IPS-15b (cell line): Measurements from ENCODE around the gene CCDC160.
"Not testable (repeated sequence)": the region's sequence is repeated elsewhere in the genome, so short reads cannot be mapped to it uniquely, and the experiment has no call there.

Source experiments
- H3K27me3 ChIP-seq: one replicate; pipeline ENCODE4 v1.6.1; 2013; ENCODE audit warnings: low read length; ENCODE audit not compliant: control insufficient read depth, insufficient read depth
- H3K36me3 ChIP-seq: one replicate; pipeline ENCODE4 v1.6.1; 2013; ENCODE audit warnings: low read length; ENCODE audit not compliant: control insufficient read depth, insufficient read depth
- H3K4me1 ChIP-seq: one replicate; pipeline ENCODE4 v1.6.1; 2013; ENCODE audit warnings: mild to moderate bottlenecking, low read length; ENCODE audit not compliant: control insufficient read depth, insufficient read depth
- H3K4me3 ChIP-seq: one replicate; pipeline ENCODE4 v1.5.1; 2013; ENCODE audit warnings: low read depth, low read length
- H3K9ac ChIP-seq: one replicate; pipeline ENCODE4 v1.6.1; 2013; ENCODE audit warnings: low read depth, mild to moderate bottlenecking, low read length
- H3K9me3 ChIP-seq: one replicate; pipeline ENCODE4 v1.6.1; 2013; ENCODE audit warnings: mild to moderate bottlenecking, low read length; ENCODE audit not compliant: control insufficient read depth, insufficient read depth

CCDC160 gene

DNA sequence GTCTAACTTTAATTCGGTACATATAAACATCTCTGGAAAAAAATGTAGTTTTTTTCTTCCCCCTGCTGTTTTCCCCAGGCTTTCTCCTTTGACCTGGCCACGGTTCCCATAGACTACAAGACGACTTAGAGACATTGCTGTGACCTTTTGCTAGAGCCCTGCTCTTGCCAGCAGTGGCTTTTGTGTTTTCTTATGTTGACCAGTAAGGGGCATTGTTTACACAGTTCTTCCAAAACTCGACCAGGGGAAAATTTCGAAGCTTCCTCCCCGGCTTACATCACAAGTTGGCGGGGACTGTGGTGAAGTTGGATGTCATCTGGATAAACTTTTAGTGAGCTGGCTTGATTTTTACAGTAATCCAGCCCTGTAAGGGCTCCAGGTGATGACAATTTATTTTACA is 9.3 kb downstream of the CCDC160 start:
- H3K27me3 ChIP-seq: no peaks in the 10 kb centered on the region
- H3K4me1 ChIP-seq: peaks cover 2% of the 10 kb centered on the region
- no peaks in the 10 kb centered on the region for H3K9me3 ChIP-seq
- no peak overlapping the region for H3K4me3 ChIP-seq
- no peak overlapping the region for H3K9ac ChIP-seq
- no peaks in the 10 kb centered on the region for H3K36me3 ChIP-seq

DNA sequence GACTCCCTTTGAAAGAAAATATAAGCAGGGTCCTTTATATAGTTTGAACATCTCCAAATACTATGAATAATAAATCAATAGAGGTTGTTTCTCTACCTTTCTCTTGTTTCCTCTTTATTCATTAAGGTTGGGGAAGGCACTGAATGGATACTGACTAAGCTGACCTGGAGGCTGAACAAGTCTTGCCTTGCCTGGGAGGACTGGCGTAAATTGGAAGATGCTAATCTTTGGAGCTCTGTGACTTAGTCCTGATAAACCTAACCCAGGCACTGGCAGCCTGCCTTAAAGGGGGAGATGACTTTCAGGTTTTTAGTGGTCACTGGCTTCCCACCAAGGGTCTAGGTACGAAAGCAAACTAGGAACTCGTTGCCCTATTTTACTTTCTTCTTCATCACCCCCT is 10.5 kb downstream of the CCDC160 start:
- peaks cover 2% of the 10 kb centered on the region for H3K4me1 ChIP-seq
- no peak overlapping the region for H3K9ac ChIP-seq
- no peaks in the 10 kb centered on the region for H3K27me3 ChIP-seq
- H3K4me3 ChIP-seq: no peak overlapping the region
- no peaks in the 10 kb centered on the region for H3K36me3 ChIP-seq
- H3K9me3 ChIP-seq: no peaks in the 10 kb centered on the region

GRCh38 chrX:134249241-134249640 is 12.3 kb downstream of the CCDC160 start:
- H3K4me3 ChIP-seq: no peak overlapping the region
- peaks cover 5% of the 10 kb centered on the region for H3K4me1 ChIP-seq
- H3K36me3 ChIP-seq: no peaks in the 10 kb centered on the region
- no peak overlapping the region for H3K9ac ChIP-seq
- H3K9me3 ChIP-seq: no peaks in the 10 kb centered on the region
- H3K27me3 ChIP-seq: no peaks in the 10 kb centered on the region

DNA sequence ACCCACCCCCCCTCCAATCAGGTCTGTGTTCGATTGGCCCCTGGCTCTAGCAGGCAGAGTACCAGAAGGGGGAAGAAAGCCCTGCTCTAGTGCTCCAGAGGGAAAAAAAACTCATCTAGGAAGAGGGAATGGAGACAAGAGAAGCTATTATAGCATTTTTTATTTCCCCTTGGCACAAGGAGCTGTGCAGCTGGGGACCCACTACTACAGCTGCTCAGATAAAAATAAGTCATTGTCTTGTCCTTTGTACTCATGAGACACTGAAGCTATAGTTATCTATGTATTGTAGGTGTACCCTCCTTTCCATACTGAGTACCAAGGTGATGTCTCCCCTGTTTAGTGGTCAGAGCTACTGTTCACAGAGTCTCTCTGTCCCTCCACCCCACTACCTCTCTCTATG is 14.3 kb downstream of the CCDC160 start:
- Histone ChIP-seq H3K36me3 (no peaks in the 10 kb centered on the region), H3K4me1 (peaks cover 5% of the 10 kb centered on the region), H3K9ac (no peak overlapping the region), H3K4me3 (no peak overlapping the region), H3K9me3 (no peaks in the 10 kb centered on the region), H3K27me3 (no peaks in the 10 kb centered on the region)

DNA sequence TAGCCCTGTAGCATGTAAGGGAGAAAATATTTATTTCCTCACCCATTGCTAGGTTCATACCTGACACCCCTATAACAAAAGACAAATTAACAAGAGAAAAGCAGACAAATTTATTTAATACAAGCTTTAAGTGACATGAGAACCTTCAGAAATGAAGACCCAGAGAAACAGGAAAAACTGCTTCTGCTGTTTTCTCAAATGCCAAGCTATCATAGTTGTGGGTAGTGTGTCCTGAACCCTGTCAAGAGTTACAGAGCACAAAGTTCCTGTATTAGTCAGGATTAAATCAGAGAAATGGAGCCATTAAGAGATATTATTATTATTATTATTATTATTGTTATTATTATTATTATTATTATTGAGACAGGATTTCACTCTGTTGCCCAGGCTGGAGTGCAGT is 17.5 kb downstream of the CCDC160 start:
- H3K9ac ChIP-seq: no peak overlapping the region
- no peak overlapping the region for H3K4me3 ChIP-seq
- peaks cover 2% of the 10 kb centered on the region for H3K4me1 ChIP-seq
- H3K27me3 ChIP-seq: no peaks in the 10 kb centered on the region
- no peaks in the 10 kb centered on the region for H3K36me3 ChIP-seq
- H3K9me3 ChIP-seq: no peaks in the 10 kb centered on the region

DNA sequence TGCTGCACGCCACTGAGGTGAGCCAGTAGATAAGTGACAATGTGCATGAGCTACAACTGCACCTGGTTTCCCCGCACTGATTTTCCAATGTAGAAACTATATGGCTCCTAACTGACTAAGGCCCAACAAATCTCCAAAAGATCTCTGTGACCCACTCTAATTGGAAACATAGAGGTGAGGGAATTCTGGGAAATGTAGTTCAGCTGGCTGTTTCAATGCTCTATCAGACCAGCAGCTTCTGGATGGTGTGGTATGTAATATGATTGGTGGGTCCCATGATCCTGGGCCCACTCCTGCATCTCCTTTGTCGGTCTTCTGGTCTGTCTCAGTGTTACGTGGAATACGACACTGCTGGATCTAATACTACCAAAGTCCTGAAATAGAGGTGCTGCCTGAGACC is 18.6 kb downstream of the CCDC160 start:
- no peaks in the 10 kb centered on the region for H3K9me3 ChIP-seq
- H3K4me1 ChIP-seq: peaks cover 2% of the 10 kb centered on the region
- no peak overlapping the region for H3K9ac ChIP-seq
- H3K27me3 ChIP-seq: no peaks in the 10 kb centered on the region
- H3K4me3 ChIP-seq: no peak overlapping the region
- no peaks in the 10 kb centered on the region for H3K36me3 ChIP-seq

DNA sequence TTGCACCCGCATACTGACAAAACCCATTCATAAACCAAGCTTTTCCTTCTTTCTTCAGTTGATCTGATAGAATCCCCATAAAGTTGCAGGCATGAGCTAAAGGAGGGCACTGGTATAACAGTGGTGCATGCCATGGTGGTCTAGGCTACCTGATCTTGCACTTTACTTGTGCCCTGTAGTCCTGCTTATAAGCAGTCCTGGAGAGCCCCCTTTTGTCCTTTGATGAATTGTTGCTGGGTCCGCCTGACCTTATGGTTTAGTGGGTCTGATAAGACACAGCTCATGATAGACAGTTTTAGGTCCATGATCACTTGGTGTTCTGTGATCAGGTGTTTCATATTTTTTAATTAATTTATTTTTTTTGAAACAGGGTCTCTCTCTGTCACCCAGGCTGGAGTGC is 19.7 kb downstream of the CCDC160 start:
- H3K4me3 ChIP-seq: no peak overlapping the region
- no peaks in the 10 kb centered on the region for H3K27me3 ChIP-seq
- H3K4me1 ChIP-seq: peaks cover 2% of the 10 kb centered on the region
- H3K9me3 ChIP-seq: no peaks in the 10 kb centered on the region
- no peak overlapping the region for H3K9ac ChIP-seq
- no peaks in the 10 kb centered on the region for H3K36me3 ChIP-seq

- H3K9ac ChIP-seq: no peak overlapping the region
- no peak overlapping the region for H3K4me3 ChIP-seq
Observed at GRCh38 chrX:134258202-134258601, 21.2 kb downstream of the CCDC160 start.

GRCh38 chrX:134285934-134286333 is 49.0 kb downstream of the CCDC160 start:
- not testable (repeated sequence) for H3K9ac ChIP-seq, H3K4me3 ChIP-seq, H3K4me1 ChIP-seq, H3K27me3 ChIP-seq, H3K36me3 ChIP-seq, H3K9me3 ChIP-seq

More at GRCh38 chrX:134258202-134258601, 21.2 kb downstream of the CCDC160 start:
- Histone ChIP-seq H3K36me3 (no peaks in the 10 kb centered on the region), H3K9me3 (no peaks in the 10 kb centered on the region), H3K4me1 (peaks cover 2% of the 10 kb centered on the region), H3K27me3 (no peaks in the 10 kb centered on the region)

DNA sequence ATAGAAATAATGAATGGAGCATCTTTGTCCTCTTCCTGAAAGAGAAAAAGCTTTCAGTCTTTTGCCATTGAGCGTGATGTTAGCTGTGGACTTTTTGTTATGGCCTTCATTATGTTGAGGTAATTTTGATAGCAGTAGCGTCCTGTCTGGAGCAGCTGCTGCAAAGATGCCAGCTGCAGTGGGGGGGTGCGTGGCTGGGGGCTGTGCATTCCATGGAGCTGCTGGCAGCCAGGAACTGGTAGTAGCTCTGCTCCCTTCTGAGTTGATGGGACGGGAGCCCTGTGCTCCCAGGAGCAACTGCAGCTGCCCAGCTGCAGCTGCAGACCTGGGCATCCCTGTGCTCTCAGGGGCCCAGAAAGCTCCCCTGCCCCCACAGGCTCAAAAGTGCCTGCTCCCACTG is 50.4 kb downstream of the CCDC160 start:
- no peaks in the 10 kb centered on the region for H3K36me3 ChIP-seq

DNA sequence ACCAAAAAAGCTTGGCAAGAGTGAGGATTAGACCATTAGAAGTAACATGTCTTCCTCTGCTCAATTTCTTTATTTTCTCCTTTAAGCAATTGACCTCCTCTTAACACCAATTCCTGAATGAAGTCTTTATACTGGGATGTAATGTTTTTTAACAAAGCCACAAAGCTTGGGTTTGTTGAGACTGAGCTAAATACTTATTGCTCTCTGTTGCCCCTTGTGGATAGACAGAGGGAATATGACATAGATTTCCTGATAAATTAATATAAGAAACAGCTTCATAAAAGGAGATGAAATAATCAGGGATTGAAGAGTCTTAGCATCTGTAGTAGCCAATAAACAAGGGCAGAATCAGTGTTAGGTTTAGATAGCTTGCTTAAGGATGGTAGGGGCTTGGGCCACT is 57.6 kb downstream of the CCDC160 start:
- Histone ChIP-seq H3K4me3 (no peak overlapping the region), H3K9ac (no peak overlapping the region), H3K9me3 (no peaks in the 10 kb centered on the region), H3K4me1 (no peaks in the 10 kb centered on the region), H3K27me3 (no peaks in the 10 kb centered on the region), H3K36me3 (no peaks in the 10 kb centered on the region)

More for the DNA sequence above, 50.4 kb downstream of the CCDC160 start:
- Histone ChIP-seq H3K4me3 (no peak overlapping the region), H3K4me1 (no peaks in the 10 kb centered on the region), H3K9ac (no peak overlapping the region), H3K27me3 (no peaks in the 10 kb centered on the region), H3K9me3 (no peaks in the 10 kb centered on the region)
